ENCODE results near the gene ELK1. TPM values are rescaled to one million over a fixed set of nuclear protein-coding genes. Genes with fewer than 3 reads are reported as not detected.
"Not testable (repeated sequence)": the region's sequence is repeated elsewhere in the genome, so short reads cannot be mapped to it uniquely, and the experiment has no call there.

ELK1 gene
- total RNA-seq, 1 experiment from 2014 or later: 57.0 TPM

DNA sequence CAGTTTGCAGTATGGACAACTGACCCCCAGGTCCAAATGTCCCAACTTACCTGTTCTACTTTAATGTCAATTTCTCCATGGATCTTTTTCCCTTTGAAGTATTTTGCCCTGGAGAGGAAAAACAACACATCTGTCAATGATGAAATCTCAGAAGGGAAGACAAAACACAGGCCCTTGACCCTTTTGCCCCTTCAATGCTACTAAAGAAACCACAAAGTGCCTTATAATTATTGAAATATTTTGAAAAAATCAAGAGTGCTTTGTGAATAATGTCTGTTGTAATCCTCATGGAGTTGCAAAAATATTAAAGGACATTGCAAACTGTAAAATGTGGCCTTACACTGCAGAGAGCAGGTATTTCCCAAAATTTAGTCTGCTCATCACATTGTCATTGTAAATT lies 43.3 kb downstream of the ELK1 start:
- Histone ChIP-seq H3K27ac (ENCODE audit: low read depth, low read length) (no peak overlapping the region), H3K4me1 (ENCODE audit: control insufficient read depth in 1 of 2, insufficient read depth in 2 of 2, low read length in 2 of 2) (no peaks in the 10 kb centered on the region), H3K4me3 (replicated peaks in 1 of 2; ENCODE audit: low read depth in 1 of 2, low read length in 2 of 2) (no peak overlapping the region), H3K27me3 (ENCODE audit: insufficient read depth, low read length) (no peaks in the 10 kb centered on the region), H3K9ac (ENCODE audit: low read length) (no peak overlapping the region), H3K9me3 (ENCODE audit: control insufficient read depth in 1 of 2, insufficient read depth in 1 of 2, low read depth in 1 of 2, low read length in 2 of 2) (no peaks in the 10 kb centered on the region), H3K9me2 (ENCODE audit: insufficient read depth) (no peaks in the 10 kb centered on the region), H4K20me1 (ENCODE audit: insufficient read depth) (no peaks in the 10 kb centered on the region), H3K79me2 (ENCODE audit: insufficient read depth, low read length) (no peaks in the 10 kb centered on the region), H3K36me3 (ENCODE audit: control insufficient read depth in 1 of 2, insufficient read depth in 2 of 2, low read length in 2 of 2) (no peaks in the 10 kb centered on the region), H2AFZ (ENCODE audit: low read depth, low read length, poor library complexity, severe bottlenecking) (no peak overlapping the region), H3K4me2 (ENCODE audit: low read length) (no peak overlapping the region)
- DNase-seq (ENCODE audit: low read depth, low spot score): no peak
- ATAC-seq: no peak
- ChIA-PET RAD21 (ENCODE audit: low non-redundant PET in 1 of 2, low total read pairs in 2 of 2, uncharacterized antibody in 2 of 2, unreplicated experiment in 2 of 2) (no interaction called here), CTCF (no interaction called here), POLR2A (no interaction called here)
- intact Hi-C loops (cut with micrococcal nuclease): no loop called here
- no TSS peak for BruUV-seq (replicated peaks)
- TF ChIP-seq CTCF (IDR thresholded peaks at IDR 0.05 in 2 of 3, conservative IDR thresholded peaks at IDR 0.05 in 1 of 3; ENCODE audit: borderline replicate concordance in 1 of 3, insufficient read depth in 1 of 3, low read depth in 2 of 3, low read length in 2 of 3) (no peak), RAD21 (IDR thresholded peaks at IDR 0.05; ENCODE audit: low read depth) (no peak), EZH2 (IDR thresholded peaks at IDR 0.05) (no peak)

DNA sequence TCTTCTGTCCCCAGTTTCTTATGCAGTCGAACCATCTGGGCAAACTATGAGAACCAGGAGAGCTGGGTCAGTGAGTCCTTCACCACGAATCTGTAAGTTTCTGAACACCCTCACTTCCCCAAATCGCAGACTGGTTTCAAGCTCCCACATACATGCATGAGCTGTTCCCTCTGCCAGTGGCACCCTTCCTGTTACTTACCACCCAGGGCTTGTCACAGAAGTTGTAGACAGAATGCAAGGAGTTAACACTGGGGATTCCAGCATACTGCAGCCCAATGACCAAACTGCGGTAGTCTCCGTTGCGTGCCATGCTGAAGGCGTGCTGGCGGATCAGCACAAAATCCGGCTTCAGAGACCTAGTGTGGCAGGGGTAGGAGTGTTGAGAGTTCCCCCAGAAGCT lies 45.3 kb downstream of the ELK1 start:
- RAD21 ChIA-PET (ENCODE audit: low non-redundant PET in 1 of 2, low total read pairs in 2 of 2, uncharacterized antibody in 2 of 2, unreplicated experiment in 2 of 2): no interaction called here
- no peaks in the 10 kb centered on the region for H3K27me3 ChIP-seq (ENCODE audit: insufficient read depth, low read length)
- CTCF ChIA-PET: no interaction called here
- H3K27ac ChIP-seq (ENCODE audit: low read depth, low read length): no peak overlapping the region
- no TSS peak for BruUV-seq (replicated peaks)
- DNase-seq (ENCODE audit: low read depth, low spot score): no peak
- ATAC-seq: no peak
- H4K20me1 ChIP-seq (ENCODE audit: insufficient read depth): no peaks in the 10 kb centered on the region
- TF ChIP-seq JUND (IDR thresholded peaks at IDR 0.05) (no peak), EZH2phosphoT487 (IDR thresholded peaks at IDR 0.05; ENCODE audit: borderline replicate concordance) (no peak), CBX3 (IDR thresholded peaks at IDR 0.05; ENCODE audit: low read depth) (no peak), SP1 (IDR thresholded peaks at IDR 0.05; ENCODE audit: low read depth) (no peak), SIN3A (IDR thresholded peaks at IDR 0.05; ENCODE audit: low read depth) (no peak), CEBPB (IDR thresholded peaks at IDR 0.05; ENCODE audit: low read depth) (no peak)
- TF ChIP-seq, protein P1, sequence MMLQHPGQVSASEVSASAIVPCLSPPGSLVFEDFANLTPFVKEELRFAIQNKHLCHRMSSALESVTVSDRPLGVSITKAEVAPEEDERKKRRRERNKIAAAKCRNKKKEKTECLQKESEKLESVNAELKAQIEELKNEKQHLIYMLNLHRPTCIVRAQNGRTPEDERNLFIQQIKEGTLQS (IDR thresholded peaks at IDR 0.05): no peak
- TF ChIP-seq, protein P2, sequence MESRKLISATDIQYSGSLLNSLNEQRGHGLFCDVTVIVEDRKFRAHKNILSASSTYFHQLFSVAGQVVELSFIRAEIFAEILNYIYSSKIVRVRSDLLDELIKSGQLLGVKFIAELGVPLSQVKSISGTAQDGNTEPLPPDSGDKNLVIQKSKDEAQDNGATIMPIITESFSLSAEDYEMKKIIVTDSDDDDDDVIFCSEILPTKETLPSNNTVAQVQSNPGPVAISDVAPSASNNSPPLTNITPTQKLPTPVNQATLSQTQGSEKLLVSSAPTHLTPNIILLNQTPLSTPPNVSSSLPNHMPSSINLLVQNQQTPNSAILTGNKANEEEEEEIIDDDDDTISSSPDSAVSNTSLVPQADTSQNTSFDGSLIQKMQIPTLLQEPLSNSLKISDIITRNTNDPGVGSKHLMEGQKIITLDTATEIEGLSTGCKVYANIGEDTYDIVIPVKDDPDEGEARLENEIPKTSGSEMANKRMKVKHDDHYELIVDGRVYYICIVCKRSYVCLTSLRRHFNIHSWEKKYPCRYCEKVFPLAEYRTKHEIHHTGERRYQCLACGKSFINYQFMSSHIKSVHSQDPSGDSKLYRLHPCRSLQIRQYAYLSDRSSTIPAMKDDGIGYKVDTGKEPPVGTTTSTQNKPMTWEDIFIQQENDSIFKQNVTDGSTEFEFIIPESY (IDR thresholded peaks at IDR 0.05; ENCODE audit: extremely low read depth, insufficient replicate concordance, low read length): no peak
- no peaks in the 10 kb centered on the region for H3K36me3 ChIP-seq (ENCODE audit: control insufficient read depth in 1 of 2, insufficient read depth in 2 of 2, low read length in 2 of 2)
- H3K4me2 ChIP-seq (ENCODE audit: low read length): no peak overlapping the region
- POLR2A ChIA-PET: no interaction called here
- intact Hi-C loops (cut with micrococcal nuclease): no loop called here
- H3K9ac ChIP-seq (ENCODE audit: low read length): no peak overlapping the region
- no peak overlapping the region for H2AFZ ChIP-seq (ENCODE audit: low read depth, low read length, poor library complexity, severe bottlenecking)
- H3K9me3 ChIP-seq (ENCODE audit: control insufficient read depth in 1 of 2, insufficient read depth in 1 of 2, low read depth in 1 of 2, low read length in 2 of 2): no peaks in the 10 kb centered on the region
- H3K79me2 ChIP-seq (ENCODE audit: insufficient read depth, low read length): no peaks in the 10 kb centered on the region
- H3K4me3 ChIP-seq (replicated peaks in 1 of 2; ENCODE audit: low read depth in 1 of 2, low read length in 2 of 2): no peak overlapping the region
- H3K9me2 ChIP-seq (ENCODE audit: insufficient read depth): no peaks in the 10 kb centered on the region
- H3K4me1 ChIP-seq (ENCODE audit: control insufficient read depth in 1 of 2, insufficient read depth in 2 of 2, low read length in 2 of 2): no peaks in the 10 kb centered on the region

GRCh38 chrX:47603125-47603524 lies 47.2 kb downstream of the ELK1 start:
- H3K79me2 ChIP-seq (ENCODE audit: insufficient read depth, low read length); H3K9ac ChIP-seq (ENCODE audit: low read length); DNase-seq (ENCODE audit: low read depth, low spot score); CTCF ChIA-PET; H3K9me3 ChIP-seq (ENCODE audit: control insufficient read depth in 1 of 2, insufficient read depth in 1 of 2, low read depth in 1 of 2, low read length in 2 of 2); RAD21 ChIA-PET (ENCODE audit: low non-redundant PET in 1 of 2, low total read pairs in 2 of 2, uncharacterized antibody in 2 of 2, unreplicated experiment in 2 of 2); H2AFZ ChIP-seq (ENCODE audit: low read depth, low read length, poor library complexity, severe bottlenecking); H3K36me3 ChIP-seq (ENCODE audit: control insufficient read depth in 1 of 2, insufficient read depth in 2 of 2, low read length in 2 of 2); intact Hi-C loops (cut with micrococcal nuclease); H3K4me1 ChIP-seq (ENCODE audit: control insufficient read depth in 1 of 2, insufficient read depth in 2 of 2, low read length in 2 of 2); H3K4me2 ChIP-seq (ENCODE audit: low read length); BruUV-seq (replicated peaks); ATAC-seq; H4K20me1 ChIP-seq (ENCODE audit: insufficient read depth); H3K27ac ChIP-seq (ENCODE audit: low read depth, low read length); H3K9me2 ChIP-seq (ENCODE audit: insufficient read depth); H3K4me3 ChIP-seq (replicated peaks in 1 of 2; ENCODE audit: low read depth in 1 of 2, low read length in 2 of 2); POLR2A ChIA-PET; H3K27me3 ChIP-seq (ENCODE audit: insufficient read depth, low read length): not testable (repeated sequence)
